Sigmoid colon (tissue), 4 donors: ENCODE data around the gene TBCE.

Experiments
- CTCF ChIP-seq, 4 experiments: fragments of 450-650 bp in 3 of 4; fragments of 200-600 bp in 1 of 4; IDR thresholded peaks; one replicate each; pipeline ENCODE4 v1.5.1; 2016 to 2019; ENCODE audit warnings: antibody characterized with exemption in 4 of 4, mild to moderate bottlenecking in 3 of 4, moderate library complexity in 2 of 4
- POLR2A ChIP-seq, 2 donors: fragments of 450-650 bp; IDR thresholded peaks; one replicate each; pipeline ENCODE4 v1.6.1; 2016; ENCODE audit warnings: antibody characterized with exemption in 2 of 2, mild to moderate bottlenecking in 2 of 2, moderate library complexity in 2 of 2
- POLR2AphosphoS5 ChIP-seq, 4 donors: sonication (generic); formaldehyde crosslinking; IDR thresholded peaks; one replicate each; pipeline ENCODE4 v1.6.1; 2017; ENCODE audit warnings: antibody characterized with exemption in 4 of 4

- no peak for TF ChIP-seq CTCF (IDR thresholded peaks at IDR 0.05)
- TF ChIP-seq POLR2A (IDR thresholded peaks at IDR 0.05), result no peak
- no peak for TF ChIP-seq POLR2AphosphoS5 (IDR thresholded peaks at IDR 0.05)
Measured at GRCh38 chr1:235424092-235424491, 56.9 kb downstream of the TBCE start.
